Globus pallidus (tissue), 1 donor: ENCODE data around the gene C1orf53.
"Not testable (repeated sequence)": the region's sequence is repeated elsewhere in the genome, so short reads cannot be mapped to it uniquely, and the experiment has no call there.

Experiments used
- DNase-seq: peaks from one replicate; pipeline ENCODE4 v3.0.0-alpha.2; 2015; ENCODE audit warnings: low spot score

Gene C1orf53

DNA sequence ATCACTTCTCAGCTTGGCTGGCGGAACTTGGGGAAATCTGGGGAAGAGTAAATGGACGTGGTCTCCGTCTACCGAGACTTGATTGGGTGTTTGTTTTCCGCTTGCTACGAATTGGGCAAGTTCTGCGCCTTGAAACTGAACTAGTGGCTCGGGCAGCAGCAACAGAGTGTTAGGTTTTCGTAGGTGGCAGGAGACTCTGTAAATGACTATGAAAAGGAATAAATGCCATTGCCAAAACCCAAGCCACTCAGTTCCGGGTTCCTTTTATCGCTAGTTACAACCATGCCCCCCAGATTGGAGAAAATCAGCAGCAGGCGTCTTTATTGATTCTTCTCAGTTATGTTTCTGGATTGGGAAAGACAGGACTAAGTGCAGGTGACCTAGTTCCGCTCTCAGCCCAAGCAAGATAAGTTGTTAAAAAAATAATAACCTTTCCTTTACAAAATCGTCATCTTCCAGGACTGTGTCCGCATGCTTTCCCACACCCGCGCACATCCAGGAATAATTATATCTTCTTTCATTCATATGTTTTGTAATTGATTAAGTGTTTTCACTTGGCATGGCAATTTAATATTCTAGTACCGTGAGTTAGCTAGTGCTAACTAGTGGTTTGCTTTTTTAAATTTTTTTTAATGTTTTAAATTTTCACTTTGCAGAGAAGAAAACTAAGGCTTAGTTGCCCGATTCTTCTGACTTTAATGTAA lies 18.1 kb downstream of the C1orf53 start:
- no peak for DNase-seq

DNA sequence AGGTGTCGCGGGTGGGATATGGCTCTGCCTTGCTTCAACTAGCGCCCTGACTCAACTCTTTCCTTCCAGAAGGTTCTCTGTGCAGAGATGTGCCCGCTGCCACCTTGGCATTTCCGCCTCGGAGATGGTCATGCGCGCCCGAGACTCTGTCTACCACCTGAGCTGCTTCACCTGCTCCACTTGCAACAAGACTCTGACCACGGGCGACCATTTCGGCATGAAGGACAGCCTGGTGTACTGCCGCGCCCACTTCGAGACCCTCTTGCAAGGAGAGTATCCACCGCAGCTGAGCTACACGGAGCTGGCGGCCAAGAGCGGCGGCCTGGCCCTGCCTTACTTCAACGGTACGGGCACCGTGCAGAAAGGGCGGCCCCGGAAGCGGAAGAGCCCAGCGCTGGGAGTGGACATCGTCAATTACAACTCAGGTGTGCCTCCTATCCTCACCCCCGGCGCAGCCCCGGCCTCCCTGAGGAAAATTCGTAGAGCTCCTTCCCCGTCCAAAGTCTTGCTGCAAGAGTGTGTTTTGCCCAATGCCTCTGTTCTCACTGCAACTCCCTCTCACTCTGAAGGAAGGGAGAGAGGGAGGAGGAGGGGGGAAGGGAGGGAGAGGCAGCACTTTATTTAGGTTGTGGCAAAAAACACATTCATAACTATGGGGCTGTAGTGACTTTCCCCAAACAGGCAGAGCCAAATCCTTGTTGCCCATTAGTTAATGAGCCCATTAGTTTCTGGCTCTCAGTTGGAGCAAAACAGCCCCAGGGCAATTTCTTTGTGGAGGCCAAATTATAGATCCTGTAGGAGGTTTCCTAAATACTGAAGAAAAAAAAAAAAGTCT lies 19.0 kb downstream of the C1orf53 start:
- no peak for DNase-seq

DNA sequence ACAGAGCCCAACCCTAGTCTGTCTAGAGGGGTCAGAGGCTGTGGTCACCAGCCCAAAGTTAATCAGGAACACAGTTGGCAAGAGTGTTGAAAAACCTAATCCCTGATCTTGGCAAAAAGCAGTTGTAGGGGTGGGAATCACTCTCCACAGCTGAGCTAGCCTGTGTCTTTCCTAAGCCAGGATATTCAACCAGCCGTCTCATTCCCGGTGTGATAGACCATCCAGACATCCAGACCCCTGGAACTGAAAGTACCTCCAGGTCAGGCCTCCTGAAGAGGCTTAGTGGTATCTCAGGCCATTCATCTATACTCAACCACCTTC lies 19.6 kb downstream of the C1orf53 start:
- no peak for DNase-seq

DNA sequence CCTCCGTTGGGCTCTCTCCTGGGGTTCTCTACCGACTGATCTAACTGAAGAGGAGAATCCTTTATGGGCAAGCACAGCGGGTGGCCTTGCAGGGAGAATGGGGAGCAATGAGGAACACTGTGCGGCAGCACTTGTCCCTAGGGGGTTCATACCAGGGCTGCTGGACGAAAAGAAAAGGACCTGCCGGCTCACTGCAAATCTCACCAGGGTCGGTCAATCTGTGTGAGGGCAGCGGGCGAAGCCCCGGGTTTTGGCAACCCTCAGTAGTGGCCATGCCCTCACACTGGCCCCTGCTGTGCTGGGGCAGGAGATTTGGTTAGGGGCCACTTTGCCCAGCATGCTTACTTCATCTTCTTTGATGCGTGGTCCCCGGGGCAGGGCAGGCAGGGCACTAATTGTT lies 20.6 kb downstream of the C1orf53 start:
- DNase-seq = no peak

DNA sequence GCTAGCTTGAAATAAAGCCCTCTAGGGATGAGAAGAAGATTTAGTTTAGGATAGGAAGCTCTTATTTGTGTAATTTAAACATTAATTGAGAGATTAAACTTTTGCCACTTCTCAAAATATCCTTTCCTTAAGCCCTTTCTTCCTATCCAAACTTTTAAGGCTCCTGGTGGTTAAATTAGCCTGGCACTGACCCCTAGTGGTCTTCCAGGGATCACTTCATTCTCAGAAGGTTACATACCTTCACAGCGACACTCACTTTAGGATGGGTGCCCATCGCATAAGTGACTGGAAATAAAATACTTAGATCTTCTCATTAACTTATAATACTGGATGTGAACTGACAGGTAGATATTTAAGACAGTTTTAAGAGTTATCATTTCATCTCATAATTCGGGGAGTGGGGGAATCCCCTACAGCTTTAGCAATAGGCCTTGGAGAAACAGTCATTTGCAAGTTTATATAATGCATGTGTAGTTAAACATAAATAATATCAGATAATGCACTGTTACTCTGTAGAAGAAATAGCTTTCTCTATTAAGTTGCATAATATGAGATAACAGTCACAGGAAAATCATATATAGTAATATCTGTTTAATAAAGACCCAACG lies 22.2 kb downstream of the C1orf53 start:
- DNase-seq = no peak

DNA sequence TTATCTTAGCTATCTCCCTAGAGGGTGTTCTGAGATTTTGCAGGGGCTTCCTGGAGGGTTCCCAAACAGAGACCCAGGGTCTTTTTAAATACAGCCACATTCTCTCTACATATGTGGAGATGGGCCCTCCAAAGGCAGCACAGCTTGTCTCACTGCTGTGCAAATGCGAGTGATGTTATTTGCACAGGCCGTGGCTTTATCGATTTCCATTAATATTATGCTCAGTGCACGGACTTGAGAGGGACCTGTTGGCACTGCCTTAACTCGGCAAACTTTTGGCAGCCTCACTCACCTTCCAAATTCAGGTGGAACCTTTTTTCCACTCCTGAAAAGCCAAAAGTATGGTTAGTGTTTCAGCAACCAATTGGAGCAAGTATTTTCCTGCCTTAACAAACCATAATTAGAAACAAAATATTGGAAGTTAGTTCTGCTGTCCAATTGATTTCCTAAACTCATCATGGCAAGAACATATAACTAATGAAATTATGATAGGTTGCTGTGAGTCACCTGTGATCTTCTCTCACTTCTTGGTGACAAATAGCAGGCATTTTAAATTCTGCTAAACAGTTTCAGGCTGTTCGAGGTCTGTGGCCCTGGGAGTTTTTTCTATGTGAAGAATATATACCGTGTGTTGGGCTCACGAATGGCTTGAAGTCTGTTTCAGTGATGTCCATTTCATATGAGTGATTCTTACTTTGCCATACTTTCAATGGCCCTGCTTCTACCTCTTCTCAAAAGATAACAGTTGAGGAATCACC lies 25.7 kb downstream of the C1orf53 start:
- no peak for DNase-seq

DNA sequence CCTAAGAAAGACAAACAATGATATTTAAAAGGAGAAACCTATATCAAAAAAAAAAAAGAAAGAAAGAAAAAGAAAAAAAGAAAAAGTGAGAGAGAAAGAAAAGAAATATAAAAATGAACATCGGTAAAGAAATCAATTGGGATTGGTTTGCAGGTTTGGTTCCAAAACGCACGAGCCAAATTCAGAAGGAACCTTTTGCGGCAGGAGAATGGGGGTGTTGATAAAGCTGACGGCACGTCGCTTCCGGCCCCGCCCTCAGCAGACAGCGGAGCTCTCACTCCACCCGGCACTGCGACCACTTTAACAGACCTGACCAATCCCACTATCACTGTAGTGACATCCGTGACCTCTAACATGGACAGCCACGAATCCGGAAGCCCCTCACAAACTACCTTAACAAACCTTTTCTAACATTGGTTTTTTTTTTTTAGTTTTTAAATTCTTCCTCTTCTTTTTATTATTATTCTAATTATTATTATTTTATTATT lies 26.5 kb downstream of the C1orf53 start:
- DNase-seq = no peak

DNA sequence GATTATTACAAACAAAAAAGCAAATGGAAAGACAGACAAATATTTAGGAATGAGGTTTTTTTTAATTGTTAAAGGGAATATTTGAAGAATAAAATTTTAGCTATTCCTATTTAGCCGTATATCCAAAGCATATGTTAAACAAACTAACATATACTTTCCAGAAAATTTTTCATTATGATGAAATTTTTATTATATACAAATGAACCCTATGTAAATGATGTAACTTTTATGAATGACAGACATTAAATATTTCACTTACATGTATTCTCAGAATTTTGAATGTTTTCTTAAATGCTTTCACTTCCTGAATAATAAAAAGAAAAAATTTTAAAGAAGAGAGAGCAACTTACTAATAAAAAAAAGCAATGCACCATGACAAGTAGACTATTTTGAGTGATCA lies 30.6 kb downstream of the C1orf53 start:
- DNase-seq = no peak

DNA sequence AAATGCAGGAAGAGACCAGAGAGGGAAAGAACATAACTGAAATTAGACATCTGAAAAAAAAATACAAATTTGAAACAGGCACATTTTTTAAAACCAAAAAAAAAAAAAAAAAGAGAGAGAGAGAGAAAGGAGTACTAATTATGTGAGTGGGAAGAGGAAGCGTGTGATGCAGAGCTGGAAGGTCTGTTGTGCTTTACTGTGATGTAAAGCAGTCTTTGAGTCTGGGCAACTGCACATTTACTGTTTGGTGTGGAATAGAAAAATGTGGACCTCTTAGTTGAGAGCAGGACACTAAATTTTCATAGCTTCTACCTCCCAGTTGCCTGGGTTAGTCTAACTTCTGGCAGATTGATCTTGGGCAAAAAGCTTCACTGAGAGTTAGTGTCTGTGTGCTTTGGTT lies 31.2 kb downstream of the C1orf53 start:
- no peak for DNase-seq

DNA sequence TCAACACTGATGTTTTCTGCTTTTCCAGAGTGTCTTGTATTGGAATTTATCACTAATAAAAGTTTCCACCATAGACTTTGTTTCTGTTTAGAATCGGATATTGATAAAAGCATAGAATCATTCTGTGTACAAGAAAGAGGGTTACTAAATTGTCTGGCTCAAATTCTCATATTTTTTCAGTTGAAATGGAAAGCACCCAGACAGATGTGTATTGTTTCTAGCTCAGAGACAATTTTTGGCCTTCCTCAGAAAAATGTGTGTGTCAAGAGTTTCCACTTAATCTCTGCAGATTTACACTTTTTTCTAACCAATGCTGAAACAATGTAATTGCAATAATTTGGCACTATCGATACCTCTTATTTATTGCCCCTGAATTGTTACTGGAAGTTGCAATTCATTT lies 35.0 kb downstream of the C1orf53 start:
- no peak for DNase-seq

DNA sequence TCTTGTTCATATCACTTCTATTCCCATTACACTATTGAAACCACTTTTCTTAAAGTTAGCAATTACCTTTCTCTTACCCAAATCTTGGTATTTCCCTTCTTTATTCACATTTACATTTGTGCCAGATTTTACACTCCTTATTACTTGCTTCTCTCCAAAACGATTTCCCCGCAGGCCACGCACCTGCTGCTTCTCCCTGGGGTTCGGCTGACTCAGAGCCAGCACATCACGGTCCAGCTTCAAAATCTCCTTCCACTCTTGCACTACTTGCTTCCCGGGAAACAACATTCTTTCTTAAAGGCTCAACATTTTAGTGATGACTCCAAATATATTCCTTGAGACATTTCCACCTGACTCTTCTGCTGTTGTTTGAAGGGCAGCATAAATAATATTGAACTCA lies 35.5 kb downstream of the C1orf53 start:
- no peak for DNase-seq

DNA sequence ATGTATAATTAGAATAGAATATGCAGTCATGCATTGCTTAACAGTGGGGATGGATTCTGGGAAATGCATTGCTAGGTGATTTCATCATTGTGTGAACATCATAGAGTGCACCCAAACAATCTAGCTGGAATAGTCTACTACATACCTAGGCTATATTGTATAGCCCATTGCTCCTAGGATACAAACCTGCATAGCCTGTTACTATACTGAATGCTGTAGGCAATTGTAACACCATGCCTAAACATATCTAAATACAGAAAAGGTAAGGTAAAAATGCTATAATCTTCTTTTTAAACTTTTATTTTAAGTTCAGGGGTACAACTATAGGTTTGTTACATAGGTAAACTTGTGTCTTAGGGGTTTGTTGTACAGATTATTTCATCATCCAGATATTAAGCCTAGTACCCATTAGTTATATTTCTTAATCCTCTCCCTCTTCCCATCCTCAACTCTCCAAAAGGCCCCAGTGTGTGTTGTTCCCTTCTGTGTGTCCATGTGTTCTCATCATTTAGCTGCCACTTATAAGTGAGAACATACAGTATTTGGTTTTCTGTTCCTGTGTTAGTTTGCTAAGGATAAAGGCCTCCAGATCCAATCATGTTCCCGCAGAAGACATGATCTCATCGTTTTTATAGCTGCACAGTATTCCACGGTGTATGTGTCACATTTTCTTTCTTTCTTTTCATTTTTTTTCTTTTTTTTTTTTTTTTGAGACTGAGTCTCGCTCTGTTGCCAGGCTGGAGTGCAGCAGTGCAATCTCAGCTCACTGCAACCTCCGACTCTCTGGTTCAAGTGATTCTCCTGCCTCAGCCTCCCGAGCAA lies 36.9 kb downstream of the C1orf53 start:
- DNase-seq = not testable (repeated sequence)

DNA sequence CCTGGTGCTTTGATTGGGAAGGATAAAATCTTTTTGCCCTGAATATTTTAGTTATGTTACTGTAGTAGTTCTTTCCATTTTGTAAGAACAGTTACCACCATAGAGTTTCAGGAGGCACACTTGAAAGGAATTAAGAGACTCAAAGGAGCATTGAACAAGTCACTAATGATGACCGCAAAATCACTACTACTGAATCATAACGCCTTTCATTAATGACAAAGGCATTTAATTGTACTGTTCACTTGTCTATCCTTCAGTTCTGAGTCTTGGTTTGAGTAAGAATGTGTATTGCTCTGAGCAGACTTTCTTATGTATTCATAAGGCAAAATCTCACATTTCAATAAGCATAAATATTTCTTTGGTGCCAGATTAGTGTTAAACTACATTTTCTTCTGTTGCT lies 39.6 kb downstream of the C1orf53 start:
- no peak for DNase-seq

DNA sequence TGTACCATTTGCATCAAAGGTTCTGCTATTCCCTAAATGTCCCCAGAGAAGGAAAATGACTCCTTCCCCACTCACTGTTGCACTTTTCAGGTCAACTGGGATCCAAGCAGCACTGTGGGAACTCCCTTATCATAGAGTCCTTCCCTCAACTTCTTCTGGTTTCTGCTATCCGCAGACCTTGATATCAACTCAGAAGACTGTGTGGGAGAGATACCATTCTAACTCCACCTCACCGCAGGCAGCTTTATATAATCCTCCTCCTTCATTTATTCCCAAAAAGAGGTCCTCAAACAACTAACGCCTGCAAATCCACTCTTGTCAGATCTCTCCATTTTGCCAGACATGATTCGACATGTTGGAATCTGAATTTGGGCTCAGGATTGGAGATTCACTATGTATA lies 42.1 kb downstream of the C1orf53 start:
- DNase-seq = no peak

DNA sequence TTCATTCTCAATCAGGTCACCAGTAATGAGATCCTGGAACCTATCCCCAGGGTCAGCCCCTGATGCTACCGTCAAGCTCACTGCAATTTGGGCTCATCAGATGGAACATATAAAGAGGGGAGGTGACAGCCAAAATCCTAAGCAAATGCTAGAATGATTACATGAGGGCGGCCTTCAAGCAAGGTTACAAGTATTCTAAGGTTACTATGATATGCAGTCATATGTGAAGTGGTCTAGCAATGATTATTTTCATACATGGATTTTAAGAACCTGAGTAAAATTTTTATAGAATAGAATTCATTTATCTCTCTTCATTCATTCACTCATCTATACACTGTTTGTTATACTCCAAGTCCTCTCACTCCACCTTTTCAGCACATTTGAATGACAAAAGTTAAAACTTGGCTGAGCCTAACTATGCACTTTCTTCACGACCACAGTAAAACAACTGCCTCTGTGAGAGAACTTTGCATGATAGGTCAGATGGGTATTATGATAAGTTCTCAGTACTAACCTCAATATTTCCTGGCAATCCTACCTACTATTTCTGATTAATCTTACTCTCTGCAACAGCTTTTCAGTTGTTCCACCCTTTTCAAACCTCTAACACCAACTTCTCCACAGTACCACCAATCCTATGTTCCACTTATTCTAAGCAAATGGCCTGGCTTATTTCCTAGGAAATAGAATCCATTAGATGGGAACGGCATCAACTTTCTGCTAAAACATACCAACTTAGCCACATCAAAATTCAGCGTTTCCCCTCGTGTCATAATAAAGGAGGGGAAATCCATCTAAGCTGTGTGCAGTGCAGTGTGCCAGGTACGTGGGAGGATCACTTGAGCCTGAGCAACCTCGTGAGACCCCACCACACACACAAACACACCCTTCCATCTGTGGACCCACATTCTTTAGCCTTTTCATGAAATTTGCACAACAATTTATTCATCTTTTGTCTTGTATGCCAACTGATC lies 46.8 kb downstream of the C1orf53 start:
- no peak for DNase-seq

DNA sequence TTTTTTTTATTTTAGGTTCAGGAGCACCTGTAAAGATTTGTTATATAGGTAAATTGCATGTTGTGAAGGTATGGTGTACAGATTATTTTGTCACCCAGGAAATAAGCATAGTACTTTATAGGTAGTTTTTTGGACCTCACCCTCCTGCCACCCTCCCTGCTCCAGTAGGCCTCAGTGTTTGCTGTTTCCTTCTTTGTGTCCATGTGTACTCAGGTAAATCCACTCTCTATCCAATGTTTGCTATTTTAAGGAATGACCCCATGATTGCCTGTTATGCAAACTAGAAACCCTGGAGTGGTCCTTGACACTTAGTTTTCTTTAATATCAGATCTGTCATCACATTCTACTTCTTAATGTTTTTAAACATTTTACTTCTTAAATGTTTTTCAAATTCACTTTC lies 48.7 kb downstream of the C1orf53 start:
- DNase-seq = no peak

DNA sequence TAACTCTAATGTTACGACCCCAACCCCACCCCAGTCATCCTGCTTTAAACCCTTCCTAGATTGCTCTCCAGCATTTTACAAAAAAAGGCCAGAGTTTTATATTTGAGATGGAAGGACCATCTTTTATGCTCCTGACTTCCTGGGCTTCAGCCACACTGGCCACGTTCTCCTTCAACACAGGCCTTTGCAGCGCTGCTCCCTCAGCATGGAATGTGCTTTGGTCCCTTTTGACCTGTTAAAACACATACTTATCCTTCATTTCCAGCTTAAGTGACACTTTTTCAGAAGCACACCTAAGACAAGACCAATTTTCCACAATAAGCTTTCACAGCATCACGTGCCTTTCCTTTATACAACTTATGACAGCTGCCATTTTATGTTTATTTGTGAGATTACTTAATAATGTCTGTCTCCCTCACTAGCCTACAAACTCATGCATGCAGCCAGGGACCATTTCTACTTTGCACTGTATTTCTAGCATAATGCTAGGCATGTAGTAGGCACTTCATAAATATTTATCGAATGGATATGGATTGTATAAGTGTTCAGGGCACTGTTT lies 49.3 kb downstream of the C1orf53 start:
- DNase-seq = no peak

DNA sequence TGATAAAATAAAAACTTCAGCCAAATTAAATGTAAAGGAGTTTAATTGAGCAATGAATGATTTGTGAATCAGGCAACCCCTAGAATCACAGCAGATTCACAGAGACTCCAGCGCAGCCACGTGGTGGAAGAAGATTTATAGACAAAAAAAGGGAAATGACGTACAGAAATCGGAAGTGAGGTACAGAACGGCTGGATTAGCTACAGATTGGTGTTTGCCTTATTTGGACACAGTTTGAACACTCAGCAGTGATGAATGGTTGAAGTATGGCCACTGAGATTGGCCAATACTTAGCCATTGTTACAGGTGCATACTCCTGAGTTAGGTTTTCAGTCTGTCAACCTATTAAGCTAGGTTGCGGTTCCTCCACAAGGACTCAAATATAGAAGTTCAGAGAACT lies 51.0 kb downstream of the C1orf53 start:
- not testable (repeated sequence) for DNase-seq

DNA sequence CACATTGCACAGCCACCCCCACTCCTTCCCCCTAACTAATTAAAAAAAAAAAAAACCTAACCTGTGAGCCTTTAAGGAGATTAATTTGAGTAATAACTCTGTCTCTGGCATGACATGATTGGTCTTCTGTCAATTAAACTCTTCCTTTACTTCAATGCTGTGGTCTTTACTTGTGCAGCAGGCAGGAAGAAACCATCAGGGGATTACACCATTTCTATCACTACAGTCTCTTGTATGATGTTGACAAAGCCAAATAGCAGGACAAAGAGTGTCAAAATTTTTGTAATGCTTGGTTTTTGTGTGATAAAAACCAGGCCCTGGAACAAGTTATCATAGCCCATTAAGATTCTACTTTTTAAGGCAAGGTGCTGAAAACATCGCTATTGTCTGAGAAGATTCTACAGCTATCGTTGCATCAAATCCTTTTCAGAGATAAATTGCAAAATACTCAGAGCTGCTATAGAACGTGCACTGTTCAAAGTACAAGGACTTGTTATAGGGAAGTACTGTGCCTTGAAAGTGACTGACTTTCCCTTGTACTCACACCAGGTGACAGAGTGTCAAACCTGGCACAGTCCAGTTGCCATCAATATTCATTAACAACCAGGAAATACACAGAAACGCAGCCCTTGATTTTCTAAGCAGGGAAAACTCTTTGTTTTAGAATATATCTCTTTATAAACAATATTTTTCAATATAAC lies 52.4 kb downstream of the C1orf53 start:
- no peak for DNase-seq
